Heart left ventricle (tissue), 16 donors: ENCODE data around the gene LDAF1. TPM values are rescaled to one million over a fixed set of nuclear protein-coding genes. Genes with fewer than 3 reads are reported as not detected.

Experiments used
- ATAC-seq, 4 donors: fragments of 200-7000 bp; cut with Tn5 transposase; one replicate each; pipeline ENCODE4 v1.9.1; 2020 to 2022; ENCODE audit warnings: moderate library complexity in 4 of 4, mild to moderate bottlenecking in 3 of 4, moderate number of reproducible peaks in 1 of 4
- DNase-seq, 5 donors: peaks; one replicate each; pipeline ENCODE4 v3.0.0-alpha.2; 2020
- H3K27ac ChIP-seq, 12 donors: fragments of 200-600 bp; sonication (generic) in 4 of 12; one replicate each; pipeline versions ENCODE4 v1.5.0 to v1.8.0; 2016 to 2022; ENCODE audit warnings: mild to moderate bottlenecking in 2 of 12
- H3K27me3 ChIP-seq, 9 donors: fragments of 200-600 bp; sonication (generic) in 2 of 9; one replicate each; pipeline versions ENCODE4 v1.5.1 to v1.8.0; 2016 to 2022; ENCODE audit warnings: mild to moderate bottlenecking in 3 of 9
- H3K36me3 ChIP-seq, 9 donors: fragments of 200-600 bp; sonication (generic) in 2 of 9; one replicate each; pipeline versions ENCODE4 v1.5.0 to v1.8.0; 2018 to 2022; ENCODE audit warnings: mild to moderate bottlenecking in 2 of 9
- H3K4me1 ChIP-seq, 12 donors: fragments of 200-600 bp; sonication (generic) in 4 of 12; one replicate each; pipeline versions ENCODE4 v1.5.0 to v1.8.0; 2016 to 2022; ENCODE audit warnings: mild to moderate bottlenecking in 3 of 12
- H3K4me3 ChIP-seq, 12 donors: fragments of 200-600 bp; sonication (generic) in 4 of 12; one replicate each; pipeline versions ENCODE4 v1.5.0 to v1.8.0; 2017 to 2022; ENCODE audit warnings: mild to moderate bottlenecking in 9 of 12, moderate library complexity in 4 of 12
- H3K9me3 ChIP-seq, 12 donors: fragments of 200-600 bp; sonication (generic) in 4 of 12; one replicate each; pipeline versions ENCODE4 v1.5.0 to v1.8.0; 2016 to 2022; ENCODE audit warnings: mild to moderate bottlenecking in 1 of 12
- CTCF ChIP-seq, 12 donors: fragments of 200-600 bp; sonication (generic) in 4 of 12; IDR thresholded peaks; one replicate each; pipeline versions ENCODE4 v1.5.0 to v1.8.0; 2018 to 2022; ENCODE audit warnings: antibody characterized with exemption in 12 of 12, mild to moderate bottlenecking in 5 of 12
- POLR2A ChIP-seq, 2 donors: fragments of 450-650 bp; IDR thresholded peaks; one replicate each; pipeline ENCODE4 v1.6.1; 2017; ENCODE audit warnings: antibody characterized with exemption in 2 of 2, mild to moderate bottlenecking in 2 of 2, moderate library complexity in 2 of 2
- WGBS, 4 donors: extraction: QIAGEN DNeasy Blood & Tissue Kit in 2 of 4; methylation state at CpG; one replicate each; pipeline versions ENCODE4 v1.1.5 to v1.1.7; 2013 to 2018; 5-methylcytosine and 5-hydroxymethylcytosine counted together
- intact Hi-C, 10 donors: fragments of 100-400 bp; cut with DNase I; formaldehyde crosslinking; loops; one replicate each; pipeline versions ENCODE4 v1.11.1 to v1.14.2; 2022
- polyA plus RNA-seq, 2 donors: library from polyadenylated mRNA; stranded (reverse); fragments of 200-250 nt; gene quantifications; one replicate each; pipeline ENCODE4 v1.2.3, GENCODE V29; 2013
- total RNA-seq, 9 donors: library from RNA; depleted of rRNA in 2 of 9; stranded (reverse); fragments of >200 nt in 2 of 9; fragmentation: NEBNext Ultra II Directional in 3 of 9; extraction: Animal tissue kit (Norgen Biotek cat#: 25700) in 3 of 9; gene quantifications; one replicate each; pipeline versions ENCODE4 v1.1.0 to v1.2.4, GENCODE V29; 2016 to 2023
- donor health status: ischemic (EF 13 %, LVEDD 7.1; RV severe dilation, severe dysfunction).
- donor health status: healthy with polysubstance abuse.
- donor health status: DM: no; HTN: yes; CAD: no.
- donor health status: DM: no; HTN: no; CAD: no.
- donor health status: ischemic (EF 25% LVEDD 6.9; RV normal size, moderate dysfunction).
- donor health status: ischemic (EF 25% LVEDD 5.7; RV mildly dilated, moderate dysfunction).
- donor health status: healthy.
- donor health status: DM: yes; HTN: yes; CAD: no.
- donor health status: ischemic (EF 35%, LVEDD 5.7; RV mildly dilated, moderate dysfunction).
- donor health status: nonischemic (EF 11% LVEDD 7.7; RV severe dilation, severe dysfunction).
- donor health status: DM: yes; HTN: yes; CAD: no.
- donor health status: PGD.
- donor health status: ischemic (EF 29% LVEDD 5.4; RV normal size, mild dysfunction).
- donor health status: nonischemic (EF 23%, LVEDD 6.1; RV moderate dilation, normal function).

Gene LDAF1
- total and polyA plus RNA-seq, 11 donors, result 31.0 to 334 (median 138) TPM

GRCh38 chr16:21206550-21206949 lies 48.1 kb downstream of the LDAF1 start:
- H3K9me3 ChIP-seq, result no peaks in the 10 kb centered on the region
- DNase-seq, result no peak
- no peak for ATAC-seq
- 85 to 92% (median 86%) methylated on average over 3 to 4 of the region's 4 CpGs for WGBS, 4 donors
- peaks cover 0 to 9% (median 0%) of the 10 kb centered on the region in 9 donors for H3K27me3 ChIP-seq
- no peaks in the 10 kb centered on the region for H3K4me1 ChIP-seq
- H3K36me3 ChIP-seq, result no peaks in the 10 kb centered on the region
- TF ChIP-seq CTCF (IDR thresholded peaks at IDR 0.05) (no peak), POLR2A (IDR thresholded peaks at IDR 0.05) (no peak)
- no peak overlapping the region for H3K27ac ChIP-seq
- H3K4me3 ChIP-seq, result no peak overlapping the region
- intact Hi-C loops, result no loop called here

DNA sequence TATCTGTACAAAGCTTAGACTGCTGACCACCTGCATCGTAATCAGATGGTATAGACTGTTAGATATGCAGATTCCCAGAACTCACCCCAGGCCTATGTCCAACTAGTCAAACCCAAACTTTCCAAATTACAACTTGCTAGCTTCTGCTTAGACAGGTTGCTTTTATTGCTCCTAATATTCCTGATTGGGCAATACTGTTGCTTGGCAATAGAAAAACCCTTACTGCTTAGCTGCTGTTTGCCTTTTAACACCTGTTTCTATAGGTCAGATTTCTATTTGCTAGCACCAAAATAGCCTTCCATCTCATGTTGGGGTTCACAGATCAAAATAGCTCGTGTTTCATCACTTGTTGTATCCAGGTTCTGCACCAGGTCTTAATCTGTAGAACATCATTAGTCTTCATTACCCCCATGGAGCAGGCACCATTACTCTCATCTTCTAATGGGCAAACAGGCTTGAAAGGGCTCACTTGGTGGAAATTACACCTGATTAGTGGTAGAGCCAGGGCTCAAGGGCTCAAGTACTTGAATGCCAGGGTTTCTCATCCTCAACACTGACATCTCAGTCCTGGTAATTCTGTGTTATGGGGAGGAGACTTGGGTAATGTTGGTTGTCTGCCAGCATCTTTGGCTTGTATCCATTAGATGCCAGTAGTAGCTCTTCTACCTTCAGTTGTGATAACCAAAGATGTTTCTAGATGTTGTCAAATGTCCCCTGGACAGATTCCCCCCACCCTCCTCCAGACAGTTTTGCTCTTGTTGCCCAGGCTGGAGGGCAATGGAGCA lies 50.2 kb downstream of the LDAF1 start:
- Histone ChIP-seq H3K36me3 (no peaks in the 10 kb centered on the region), H3K4me1 (no peaks in the 10 kb centered on the region), H3K27me3 (peaks cover 0 to 20% (median 0%) of the 10 kb centered on the region in 9 donors), H3K27ac (no peak overlapping the region), H3K4me3 (no peak overlapping the region), H3K9me3 (no peaks in the 10 kb centered on the region)
- WGBS, 4 donors, result 59 to 71% (median 63%) methylated on average over 2 of the region's 2 CpGs
- TF ChIP-seq POLR2A (IDR thresholded peaks at IDR 0.05), result no peak
- TF ChIP-seq CTCF (IDR thresholded peaks at IDR 0.05), result no peak
- DNase-seq (no peak), ATAC-seq (no peak)
- intact Hi-C loops, result no loop called here

GRCh38 chr16:21211486-21211885 lies 53.0 kb downstream of the LDAF1 start, which contains the start of gene ZP2:
Gene ZP2 (minus strand): TSS chr16:21211574. CDS start chr16:21211547, 27 bp downstream.
- intact Hi-C loops, result no loop called here
- no peak for TF ChIP-seq CTCF (IDR thresholded peaks at IDR 0.05)
- no peak for TF ChIP-seq POLR2A (IDR thresholded peaks at IDR 0.05)
- ATAC-seq, result no peak
- WGBS, 4 donors, result 58 to 68% (median 64%) methylated on average over 5 of the region's 5 CpGs
- Histone ChIP-seq H3K4me1 (no peaks in the 10 kb centered on the region), H3K27me3 (peaks cover 0 to 31% (median 0%) of the 10 kb centered on the region in 9 donors), H3K27ac (no peak within 1 kb of the TSS), H3K4me3 (no peak within 1 kb of the TSS), H3K9me3 (no peaks in the 10 kb centered on the region), H3K36me3 (no peaks in the 10 kb centered on the region)
- no peak for DNase-seq

GRCh38 chr16:21214086-21214485 lies 55.6 kb downstream of the LDAF1 start:
- no peaks in the 10 kb centered on the region for H3K4me1 ChIP-seq
- H3K27me3 ChIP-seq, result peaks cover 0 to 48% (median 0%) of the 10 kb centered on the region in 9 donors
- TF ChIP-seq POLR2A (IDR thresholded peaks at IDR 0.05), result no peak
- TF ChIP-seq CTCF (IDR thresholded peaks at IDR 0.05), result no peak
- ATAC-seq (no peak), DNase-seq (no peak)
- H3K36me3 ChIP-seq, result no peaks in the 10 kb centered on the region
- no peaks in the 10 kb centered on the region for H3K9me3 ChIP-seq
- no peak overlapping the region for H3K4me3 ChIP-seq
- intact Hi-C loops, result no loop called here
- H3K27ac ChIP-seq, result no peak overlapping the region
- WGBS, 4 donors, result 45 to 70% (median 60%) methylated on average over 4 of the region's 4 CpGs
